ENCODE measurements around the gene APC2. TPM values are rescaled to one million over a fixed set of nuclear protein-coding genes. Genes with fewer than 3 reads are reported as not detected.

The APC2 gene
- polyA plus RNA-seq, 1 experiment: 0.07 TPM

DNA sequence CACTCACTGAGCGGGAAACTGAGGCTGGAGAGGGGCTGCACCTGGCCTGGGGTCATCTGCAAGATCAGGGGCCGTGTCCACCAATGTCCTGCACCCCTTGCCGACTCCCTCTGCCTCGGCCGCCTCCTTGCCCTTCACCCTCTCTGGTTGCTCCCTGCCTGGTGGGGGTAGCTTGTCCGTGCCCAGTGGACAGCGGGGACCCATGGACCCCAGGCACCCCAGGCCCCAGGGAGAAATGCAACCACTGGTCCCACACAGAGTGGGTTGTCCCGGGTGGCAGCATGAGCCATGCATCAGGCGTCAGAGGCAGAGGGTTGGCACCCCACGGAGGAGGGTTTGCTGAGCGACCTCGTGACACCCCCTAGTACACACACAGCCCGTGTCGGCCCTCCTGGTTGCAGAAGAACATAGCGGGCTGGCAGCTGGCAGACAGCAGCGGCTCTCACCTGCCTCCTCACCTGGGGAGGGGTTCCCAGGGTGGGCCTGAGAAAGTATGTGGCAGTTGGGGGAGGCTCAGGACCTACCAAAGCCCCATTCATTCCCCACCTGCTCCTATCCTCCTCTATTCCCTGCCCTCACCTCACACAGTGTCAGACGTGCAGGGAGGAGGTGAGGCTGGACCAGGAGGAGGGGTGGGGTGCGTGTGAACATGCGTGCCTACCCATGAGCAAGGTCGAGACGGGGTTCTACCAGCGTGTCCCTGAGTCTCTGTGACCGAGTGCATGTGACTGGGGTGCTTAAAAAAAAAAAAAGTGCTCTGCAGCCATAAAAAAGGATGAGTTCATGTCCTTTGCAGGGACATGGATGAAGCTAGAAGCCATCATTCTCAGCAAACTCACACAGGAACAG lies 54.2 kb downstream of the APC2 start:
- TF ChIP-seq CTCF (IDR thresholded peaks at IDR 0.05; ENCODE audit: insufficient read depth, low read depth, low read length): no peak
- ChIA-PET CTCF (interaction anchor here (1.2 to 1.6 kb wide), 2 partner anchors 9 to 10 kb away, joined by 3 to 4 read pairs; no protein-coding TSS in a partner anchor), POLR2A (no interaction called here)
- no peak for DNase-seq (ENCODE audit: low read depth)
- 0 out of 2 replicates have a peak, but pooled peaks cover 8% of the 10 kb centered on the region for H3K27me3 ChIP-seq (ENCODE audit: control insufficient read depth, insufficient read depth, low read length)
- no peaks in the 10 kb centered on the region; the same call in 1 of the 2 replicates for H3K36me3 ChIP-seq (ENCODE audit: control insufficient read depth, insufficient read depth, low read length)
- no peak overlapping the region for H3K4me3 ChIP-seq (ENCODE audit: low read depth, low read length)

DNA sequence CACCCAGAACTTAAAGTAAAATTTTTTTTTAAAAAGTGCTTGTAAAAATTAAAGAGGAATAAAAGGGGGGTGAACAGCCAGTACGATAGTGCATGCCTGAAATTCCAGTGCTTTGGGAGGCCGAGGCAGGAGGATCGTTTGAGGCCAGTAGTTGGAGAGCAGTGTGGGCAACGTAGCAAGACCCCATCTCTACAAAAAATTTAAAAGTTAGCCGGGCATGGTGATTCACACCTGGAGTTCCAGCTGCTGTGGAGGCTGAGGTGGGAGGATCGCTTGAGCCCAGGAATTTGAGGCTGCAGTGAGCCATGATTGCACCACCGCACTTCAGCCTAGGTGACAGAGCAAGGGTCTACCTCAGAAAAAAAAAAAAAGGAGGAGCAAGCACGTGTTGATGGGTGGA lies 55.1 kb downstream of the APC2 start:
- TF ChIP-seq CTCF (IDR thresholded peaks at IDR 0.05; ENCODE audit: insufficient read depth, low read depth, low read length): no peak
- DNase-seq (ENCODE audit: low read depth): no peak
- ChIA-PET POLR2A (no interaction called here), CTCF (interaction anchor here (1.6 kb wide), 1 partner anchor 9 kb away, joined by 4 read pairs; no protein-coding TSS in a partner anchor)
- no peak overlapping the region for H3K4me3 ChIP-seq (ENCODE audit: low read depth, low read length)
- peaks cover 1% of the 10 kb centered on the region; the same call in 1 of the 2 replicates for H3K36me3 ChIP-seq (ENCODE audit: control insufficient read depth, insufficient read depth, low read length)
- 0 out of 2 replicates have a peak, but pooled peaks cover 8% of the 10 kb centered on the region for H3K27me3 ChIP-seq (ENCODE audit: control insufficient read depth, insufficient read depth, low read length)

DNA sequence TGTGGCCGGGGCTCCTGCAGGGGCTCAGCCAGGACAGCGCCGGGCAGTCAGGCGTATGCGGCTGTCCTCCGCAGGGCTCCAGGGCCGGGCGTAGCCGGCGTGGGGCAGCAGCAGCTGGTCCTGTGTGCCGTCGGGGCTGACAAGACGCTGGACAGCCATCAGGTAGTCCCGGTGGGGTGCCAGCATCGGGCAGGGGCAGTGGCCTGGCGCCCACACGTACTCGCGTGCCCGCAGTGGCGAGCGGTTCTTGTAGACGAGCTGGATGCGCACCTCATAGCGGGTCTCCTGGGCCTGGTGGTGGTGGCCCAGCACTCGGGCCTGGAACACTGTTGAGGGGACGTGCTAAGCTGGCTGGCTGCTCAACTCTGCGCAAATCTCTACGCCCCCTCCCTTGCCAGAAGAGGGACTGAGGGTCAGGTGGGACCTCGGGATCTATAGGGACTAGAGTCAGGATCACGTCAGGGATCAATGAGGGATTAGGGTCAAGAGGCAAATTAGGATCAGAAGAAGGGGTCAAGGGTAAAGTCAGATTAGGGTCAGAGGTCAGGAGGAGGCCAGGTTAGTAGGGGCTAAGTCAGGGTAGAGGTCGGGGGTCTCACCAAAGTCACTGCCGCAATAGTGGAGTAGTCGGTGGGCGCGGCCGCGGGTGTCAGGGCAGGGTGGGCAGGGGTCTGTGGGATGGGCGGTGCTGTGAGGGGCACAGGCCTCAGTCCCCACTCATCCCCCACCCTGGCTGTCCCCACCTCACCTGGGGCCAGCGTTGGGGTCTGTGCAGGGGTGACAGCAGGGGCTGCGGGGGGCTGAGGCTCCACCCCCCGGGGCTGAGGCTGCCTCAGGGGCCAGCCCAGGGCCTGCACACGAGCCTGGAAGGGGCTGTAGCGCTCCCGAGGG lies 56.3 kb downstream of the APC2 start:
- Histone ChIP-seq H3K36me3 (ENCODE audit: control insufficient read depth, insufficient read depth, low read length) (peaks cover 2% of the 10 kb centered on the region; the same call in 1 of the 2 replicates), H3K4me3 (ENCODE audit: low read depth, low read length) (no peak overlapping the region), H3K27me3 (ENCODE audit: control insufficient read depth, insufficient read depth, low read length) (0 out of 2 replicates have a peak, but pooled peaks cover 8% of the 10 kb centered on the region)
- DNase-seq (ENCODE audit: low read depth): no peak
- ChIA-PET CTCF (interaction anchor here (1.0 to 1.3 kb wide), 2 partner anchors 16 to 40 kb away, joined by 3 to 4 read pairs; partner anchors contain the start of gene REEP6), POLR2A (no interaction called here)
- TF ChIP-seq CTCF (IDR thresholded peaks at IDR 0.05; ENCODE audit: insufficient read depth, low read depth, low read length): no peak

- H3K27me3 ChIP-seq (ENCODE audit: control insufficient read depth, insufficient read depth, low read length): 0 out of 2 replicates have a peak, but pooled peaks cover 8% of the 10 kb centered on the region
- H3K4me3 ChIP-seq (ENCODE audit: low read depth, low read length): peak overlapping the region; percentile 11; the same call in 1 of the 2 replicates
- TF ChIP-seq CTCF (IDR thresholded peaks at IDR 0.05; ENCODE audit: insufficient read depth, low read depth, low read length): no peak
- ChIA-PET POLR2A (no interaction called here), CTCF (no interaction called here)
- peaks cover 2% of the 10 kb centered on the region; the same call in 1 of the 2 replicates for H3K36me3 ChIP-seq (ENCODE audit: control insufficient read depth, insufficient read depth, low read length)
- DNase-seq (ENCODE audit: low read depth): no peak
Measured at GRCh38 chr19:1507192-1507660, 57.3 kb downstream of the APC2 start.
